HG03378 (cell line): ENCODE data around the gene PDYN.

Source experiments
- ATAC-seq: cut with Tn5 transposase; IDR thresholded peaks from one replicate; pipeline ENCODE4 v1.9.1; 2021; ENCODE audit warnings: mild to moderate bottlenecking, moderate library complexity; ENCODE audit not compliant: unreplicated experiment

PDYN gene

GRCh38 chr20:1995531-1996310 lies 1.9 kb upstream of the PDYN start:
- no peak for ATAC-seq

DNA sequence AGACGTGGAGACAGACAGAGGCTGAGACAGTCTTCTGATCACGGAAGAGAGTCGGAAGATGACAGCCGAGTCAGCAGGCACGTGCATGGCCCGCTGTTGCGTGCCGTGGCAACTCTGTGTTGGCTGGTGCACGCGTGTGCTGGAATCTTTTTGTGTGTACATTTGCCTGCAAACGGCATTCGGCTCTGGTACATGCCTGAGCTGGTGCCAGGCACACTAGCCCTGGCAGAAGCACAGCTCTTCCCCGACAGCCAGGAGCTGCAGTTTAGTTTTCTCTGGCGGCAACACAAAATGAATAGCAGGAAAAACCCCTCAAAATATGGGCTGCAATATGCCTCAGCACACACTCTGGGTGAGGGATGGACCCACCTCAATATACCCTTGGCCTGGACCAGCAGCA lies 769 bp upstream of the PDYN start:
- no peak for ATAC-seq

DNA sequence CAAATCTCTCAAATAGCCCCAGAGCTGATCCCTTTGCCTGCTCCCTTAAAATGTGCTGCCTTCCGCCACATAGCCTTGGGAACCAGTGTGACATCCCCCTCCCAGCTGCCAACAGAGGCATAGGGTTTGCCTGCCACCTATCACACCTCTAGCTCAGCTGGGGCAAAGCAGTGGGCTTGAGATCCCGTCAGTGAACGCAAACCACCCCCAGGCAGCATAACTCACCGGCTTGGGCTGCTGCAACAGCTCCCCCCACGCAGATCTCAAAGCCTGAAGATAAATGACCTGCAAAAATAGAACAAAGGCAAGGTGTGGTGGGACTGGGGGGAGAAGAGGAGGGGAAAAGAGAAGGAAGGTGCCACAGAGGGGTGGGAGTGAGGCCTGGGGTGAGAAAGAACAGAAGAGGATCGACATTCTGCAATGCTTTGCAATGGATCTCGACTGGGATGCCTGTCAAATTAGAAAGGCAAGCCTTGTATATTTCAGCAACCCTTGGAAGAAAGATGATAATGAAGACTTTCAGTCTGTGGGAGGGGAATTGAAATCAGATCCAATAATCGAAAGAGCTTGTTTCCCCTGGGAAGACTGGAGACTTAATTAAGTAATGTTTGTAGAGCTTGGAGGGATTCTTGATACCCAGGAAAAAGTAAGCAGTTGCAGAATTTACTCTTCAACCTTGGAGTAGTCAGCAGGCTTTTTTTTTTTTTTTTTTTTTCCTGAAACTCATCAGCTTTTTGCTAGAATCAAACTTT lies 1.3 kb downstream of the PDYN start:
- no peak for ATAC-seq

GRCh38 chr20:1987826-1988225 lies 6.0 kb downstream of the PDYN start:
- no peak for ATAC-seq

DNA sequence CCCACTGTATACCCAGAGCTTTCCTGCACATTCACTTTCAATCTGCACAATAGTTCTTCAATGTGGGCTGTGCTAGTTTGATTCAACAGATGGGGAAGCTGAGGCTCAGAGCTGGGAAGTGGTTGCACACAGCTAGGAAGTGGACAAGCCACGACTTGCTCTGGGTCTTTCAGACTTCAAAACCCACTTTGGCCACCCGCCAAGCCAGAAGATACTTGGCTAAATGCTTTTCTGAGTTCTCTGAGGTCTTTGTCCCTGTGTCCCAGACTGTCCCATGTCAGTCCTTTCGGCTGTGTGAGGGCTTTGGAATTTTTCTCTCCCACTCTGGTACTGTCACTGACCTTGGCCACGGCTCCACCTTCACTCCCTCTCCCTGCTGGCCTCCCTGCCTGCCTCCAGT lies 10.6 kb downstream of the PDYN start:
- ATAC-seq, result no peak

DNA sequence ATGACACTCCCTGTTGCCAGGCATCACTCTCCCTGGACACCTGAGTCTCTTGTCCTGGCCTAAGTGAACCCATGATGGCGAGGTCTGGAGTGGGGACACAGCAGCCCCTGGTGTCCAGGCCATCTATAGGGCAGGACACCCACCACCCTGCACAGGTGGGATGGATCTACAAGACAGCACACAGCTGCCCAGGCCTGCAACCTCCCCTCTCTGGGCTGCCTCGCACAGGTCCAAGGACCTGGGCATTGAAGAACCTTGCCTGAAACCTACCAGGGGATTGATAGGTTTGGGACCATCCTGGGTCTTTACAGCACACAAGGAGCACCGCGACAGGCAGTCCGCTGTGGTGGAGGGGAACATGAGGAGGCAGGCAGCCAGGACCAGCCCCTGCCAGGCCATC lies 11.2 kb downstream of the PDYN start:
- no peak for ATAC-seq

DNA sequence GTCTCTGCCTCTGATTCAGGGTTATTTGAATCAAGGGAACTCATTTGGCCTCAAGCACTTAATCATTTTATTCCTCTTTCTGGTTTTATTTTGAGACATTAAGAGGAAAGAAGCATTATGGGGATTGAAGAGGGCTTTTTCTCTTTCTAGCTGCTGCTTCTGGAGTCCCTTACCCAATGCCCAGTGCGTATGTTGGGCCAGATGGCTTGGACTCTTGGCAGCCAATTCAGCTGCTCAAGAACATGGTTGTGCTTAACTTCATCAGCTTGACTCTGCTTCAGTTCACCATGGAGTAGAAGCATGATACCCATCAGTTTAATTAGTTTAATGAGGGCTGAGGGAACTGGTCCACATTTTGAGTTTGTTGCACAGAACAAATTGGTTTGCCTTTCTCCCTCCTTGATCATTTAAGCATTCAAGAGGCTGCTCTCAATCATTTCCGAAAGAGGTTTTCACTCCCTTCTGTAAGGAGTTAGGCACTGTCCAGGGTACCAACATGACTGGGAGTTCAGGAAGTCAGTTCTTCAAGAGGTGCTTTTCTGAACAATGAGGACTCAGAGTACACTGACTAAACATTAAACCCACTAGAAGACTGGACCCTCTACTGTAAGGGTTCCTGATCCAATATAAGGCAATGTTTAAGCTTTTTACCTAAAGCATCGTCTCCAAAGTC lies 14.6 kb downstream of the PDYN start:
- no peak for ATAC-seq

DNA sequence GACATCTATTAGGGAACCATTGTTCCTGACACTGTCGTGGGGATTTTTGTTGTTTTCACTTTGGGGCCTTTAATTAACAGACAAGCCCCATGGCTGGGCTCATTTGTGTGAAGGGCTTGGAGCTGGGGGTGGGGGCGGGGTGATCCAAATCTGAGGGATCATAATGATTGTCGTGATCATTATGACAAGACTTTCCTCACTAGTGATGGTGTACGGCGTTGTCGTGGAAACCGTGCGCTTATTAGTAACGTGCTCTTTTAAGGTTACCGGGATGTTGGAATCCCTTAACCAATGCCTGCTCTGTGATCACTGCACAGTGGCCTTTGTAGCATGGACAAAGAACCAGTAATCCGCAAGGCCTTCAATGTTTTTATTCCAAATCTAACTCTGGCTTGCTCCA lies 18.6 kb downstream of the PDYN start:
- ATAC-seq, result no peak

DNA sequence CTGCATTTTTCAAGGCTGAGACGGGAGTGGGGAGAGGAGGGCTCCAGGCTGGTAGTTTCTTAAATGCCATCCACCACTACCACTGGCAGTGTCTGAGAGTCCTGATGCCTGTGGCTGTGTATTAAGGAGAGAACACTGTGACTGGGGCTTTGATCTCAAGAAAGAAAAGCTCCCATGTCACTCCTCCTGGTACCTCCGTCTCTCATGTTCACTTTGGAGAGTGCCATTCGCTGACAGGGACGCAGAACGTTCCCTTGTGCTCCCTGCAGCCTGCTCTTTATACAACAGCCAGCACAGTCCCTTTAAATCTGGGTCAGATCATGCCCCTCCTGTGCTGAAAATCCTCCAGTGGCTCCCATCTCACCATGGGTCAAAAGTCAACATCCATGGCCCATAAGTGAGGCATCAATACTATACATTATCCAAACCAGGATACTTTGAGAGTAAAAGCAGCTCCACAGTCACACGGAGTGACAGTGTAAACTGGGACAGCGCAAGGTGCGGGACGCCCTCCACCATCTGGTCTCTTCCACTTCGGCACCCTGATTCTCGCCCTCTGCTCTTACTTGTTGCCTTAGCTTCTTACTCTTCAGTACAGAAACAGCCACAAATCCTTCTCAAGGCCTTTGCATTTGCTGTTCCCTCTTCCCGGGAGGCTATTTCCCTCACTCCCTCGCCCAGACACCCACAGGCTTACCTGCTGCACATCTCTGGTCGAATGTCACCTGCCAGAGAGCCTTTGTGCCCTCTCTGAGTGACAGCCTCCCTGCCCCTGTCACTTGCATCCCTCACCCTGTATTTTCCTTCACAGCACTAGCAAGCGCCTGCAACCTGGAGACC lies 20.0 kb downstream of the PDYN start:
- ATAC-seq, result no peak

DNA sequence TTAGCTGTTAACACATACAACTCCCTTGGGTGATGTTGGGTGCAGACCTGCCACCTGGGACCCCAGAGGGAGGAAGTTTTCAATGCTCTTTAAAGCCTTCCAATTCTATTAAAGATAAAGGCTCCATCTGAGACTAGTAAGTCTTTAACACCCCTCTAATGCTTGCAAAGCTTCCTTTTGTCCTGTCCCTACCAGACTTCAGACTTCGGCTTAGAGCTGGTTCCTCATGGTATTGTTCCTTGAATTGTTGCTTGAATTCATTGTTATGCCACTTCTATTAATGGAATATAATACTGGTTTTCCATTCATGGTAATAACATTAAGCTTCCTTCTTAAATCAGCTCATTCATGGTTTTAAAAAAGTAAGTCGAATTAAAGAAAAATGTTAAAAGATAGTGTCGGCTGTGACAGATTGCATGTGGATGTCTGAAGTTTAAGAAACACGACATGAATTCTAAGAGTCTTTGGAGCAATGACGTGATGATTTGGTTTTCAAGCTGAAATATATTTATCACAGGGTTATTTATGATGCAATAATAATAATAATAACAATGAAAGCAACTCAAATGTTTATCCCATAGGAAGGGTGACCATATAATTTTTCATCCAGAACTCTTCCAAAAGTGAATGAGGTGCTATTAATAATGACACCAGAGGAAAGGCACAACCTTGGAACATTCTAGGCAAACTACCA lies 21.8 kb downstream of the PDYN start:
- ATAC-seq, result no peak

- ATAC-seq, result no peak
Measured at GRCh38 chr20:1968964-1969363, 24.9 kb downstream of the PDYN start.

GRCh38 chr20:1965520-1966351 lies 28.1 kb downstream of the PDYN start:
- ATAC-seq, result no peak

- no peak for ATAC-seq
Measured at GRCh38 chr20:1964659-1965405, 29.0 kb downstream of the PDYN start.

DNA sequence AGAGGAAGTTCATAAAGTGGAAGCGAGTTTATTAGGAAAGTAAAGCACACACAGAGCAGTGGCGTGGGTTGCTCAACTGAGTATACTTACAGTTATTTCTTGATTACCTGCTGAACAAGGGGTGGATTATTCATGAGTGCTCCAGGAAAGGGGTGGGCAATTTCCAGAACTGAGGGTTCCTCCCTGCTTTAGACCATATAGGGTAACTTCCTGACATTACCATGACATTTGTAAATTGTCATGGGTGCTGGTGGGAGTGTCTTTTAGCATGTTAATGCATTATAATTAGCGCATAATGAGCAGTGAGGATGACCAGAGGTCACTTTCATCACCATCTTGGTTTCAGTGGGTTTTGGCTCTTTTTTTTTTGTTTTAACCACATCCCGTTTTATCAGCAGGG lies 29.8 kb downstream of the PDYN start:
- ATAC-seq, result no peak

DNA sequence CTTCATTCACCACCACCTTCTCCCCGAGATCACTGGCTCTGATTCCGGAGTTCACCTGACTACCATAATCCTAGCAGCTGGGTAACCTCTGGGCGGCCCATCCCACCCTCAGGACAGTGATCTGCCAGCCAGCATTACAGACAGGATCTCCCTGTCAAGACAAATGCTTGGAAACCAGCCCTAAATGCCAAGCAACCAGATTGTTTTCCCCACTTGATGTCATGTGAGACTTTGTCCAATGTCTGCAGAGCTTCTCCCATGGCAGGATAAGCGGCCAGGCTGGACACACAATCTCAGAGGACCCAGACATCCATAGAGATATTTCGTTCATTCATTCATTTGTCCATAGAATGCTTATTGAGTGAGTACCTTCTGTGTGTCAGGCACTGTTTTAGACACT lies 32.5 kb downstream of the PDYN start:
- ATAC-seq, result no peak

GRCh38 chr20:1959156-1959555 lies 34.7 kb downstream of the PDYN start:
- no peak for ATAC-seq

DNA sequence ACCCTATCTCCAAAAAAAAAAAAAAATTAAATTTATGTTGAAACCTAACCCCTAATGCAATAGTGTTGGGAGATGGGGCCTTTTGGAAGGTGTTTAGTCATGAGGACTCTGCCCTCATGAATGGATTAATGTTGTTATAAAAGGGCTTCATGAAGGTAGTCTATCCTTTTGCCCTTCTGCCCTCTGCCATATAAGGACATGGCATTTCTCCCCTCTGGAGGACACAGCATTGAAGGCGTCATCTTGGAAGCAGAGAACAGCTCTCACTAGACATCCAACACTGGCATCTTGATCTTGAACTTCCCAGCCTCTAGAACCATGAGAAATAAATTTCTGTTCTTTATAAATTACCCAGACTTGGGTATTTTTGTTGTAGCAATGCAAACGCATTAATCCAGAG lies 35.4 kb downstream of the PDYN start:
- ATAC-seq, result no peak

GRCh38 chr20:1955217-1955616 lies 38.6 kb downstream of the PDYN start:
- ATAC-seq, result no peak

GRCh38 chr20:1953621-1954020 lies 40.2 kb downstream of the PDYN start:
- ATAC-seq, result no peak
